PC-3 (cell line): Measurements from ENCODE around the gene NEURL1B.

Source experiments
- EZH2 ChIP-seq: fragments of 300-600 bp; sonication (generic); IDR thresholded peaks from one replicate; pipeline ENCODE4 v1.6.1; 2017; ENCODE audit warnings: antibody characterized with exemption, mild to moderate bottlenecking, low read length; ENCODE audit not compliant: unreplicated experiment
- EZH2phosphoT487 ChIP-seq: fragments of 300-600 bp; sonication (generic); IDR thresholded peaks from 2 replicates; pipeline ENCODE4 v1.6.1; 2018; ENCODE audit warnings: mild to moderate bottlenecking, antibody characterized with exemption, low read length, borderline replicate concordance
- TF ChIP-seq, protein P1 (sequence below): fragments of 300-600 bp; sonication (generic); conservative IDR thresholded peaks from 2 replicates; pipeline ENCODE4 v1.5.1; 2017; ENCODE audit warnings: antibody characterized with exemption, low read depth, mild to moderate bottlenecking, low read length

GRCh38 chr5:172697123-172698121, 56.4 kb downstream of the NEURL1B start:
- TF ChIP-seq EZH2, result no peak
- TF ChIP-seq, protein P1, sequence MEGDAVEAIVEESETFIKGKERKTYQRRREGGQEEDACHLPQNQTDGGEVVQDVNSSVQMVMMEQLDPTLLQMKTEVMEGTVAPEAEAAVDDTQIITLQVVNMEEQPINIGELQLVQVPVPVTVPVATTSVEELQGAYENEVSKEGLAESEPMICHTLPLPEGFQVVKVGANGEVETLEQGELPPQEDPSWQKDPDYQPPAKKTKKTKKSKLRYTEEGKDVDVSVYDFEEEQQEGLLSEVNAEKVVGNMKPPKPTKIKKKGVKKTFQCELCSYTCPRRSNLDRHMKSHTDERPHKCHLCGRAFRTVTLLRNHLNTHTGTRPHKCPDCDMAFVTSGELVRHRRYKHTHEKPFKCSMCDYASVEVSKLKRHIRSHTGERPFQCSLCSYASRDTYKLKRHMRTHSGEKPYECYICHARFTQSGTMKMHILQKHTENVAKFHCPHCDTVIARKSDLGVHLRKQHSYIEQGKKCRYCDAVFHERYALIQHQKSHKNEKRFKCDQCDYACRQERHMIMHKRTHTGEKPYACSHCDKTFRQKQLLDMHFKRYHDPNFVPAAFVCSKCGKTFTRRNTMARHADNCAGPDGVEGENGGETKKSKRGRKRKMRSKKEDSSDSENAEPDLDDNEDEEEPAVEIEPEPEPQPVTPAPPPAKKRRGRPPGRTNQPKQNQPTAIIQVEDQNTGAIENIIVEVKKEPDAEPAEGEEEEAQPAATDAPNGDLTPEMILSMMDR, result peak; percentile 92
- no peak for TF ChIP-seq EZH2phosphoT487
